Fibroblast of skin of right quadriceps (primary cell): ENCODE data around the gene PIGZ.

Experiments used
- DNase-seq: peaks from one replicate; pipeline ENCODE4 v3.0.0-alpha.2; 2013

Gene PIGZ

DNA sequence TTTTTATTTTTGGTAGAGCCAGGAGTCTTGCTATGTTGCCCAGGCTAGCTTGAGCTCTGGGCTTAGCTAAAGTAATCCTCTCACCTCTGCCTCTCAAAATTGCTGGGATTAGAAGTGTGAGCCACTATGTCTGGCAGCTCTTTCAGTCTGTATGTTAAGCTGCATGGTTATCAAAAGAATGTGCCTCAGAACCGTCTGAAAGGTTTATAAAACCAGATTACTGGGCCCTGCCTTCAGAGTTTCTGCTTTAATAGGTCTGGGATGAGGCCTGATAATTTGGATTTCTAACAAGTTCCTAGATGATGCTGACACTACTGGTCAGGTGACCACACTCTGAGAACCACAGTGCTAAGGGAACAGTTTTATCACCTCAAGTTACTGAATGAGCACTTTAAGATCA, 66.3 kb downstream of the PIGZ start:
- no peak for DNase-seq

DNA sequence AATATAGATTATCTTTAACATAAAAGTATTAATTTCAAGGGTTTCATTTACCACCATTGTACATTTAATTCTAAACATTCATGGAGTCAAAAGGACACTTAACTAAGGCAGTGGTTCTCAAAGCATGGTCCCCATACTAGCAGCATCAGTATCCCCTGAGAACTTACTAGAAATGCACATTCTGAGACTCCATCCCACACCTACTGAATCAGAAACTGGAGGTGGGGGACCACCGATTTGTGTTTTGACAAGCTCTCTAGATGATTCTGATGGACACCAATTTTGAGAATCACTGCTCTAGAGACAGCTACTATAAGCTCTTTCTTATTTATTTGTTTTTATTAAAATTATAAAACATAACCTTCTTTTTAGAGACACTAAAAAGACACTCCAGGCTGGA, 66.9 kb downstream of the PIGZ start:
- DNase-seq = no peak
